Measurements from ENCODE around the gene TBCC.

Gene TBCC

GRCh38 chr6:42758756-42759430, 13.0 kb upstream of the TBCC start:
- TF ChIP-seq, protein P1, sequence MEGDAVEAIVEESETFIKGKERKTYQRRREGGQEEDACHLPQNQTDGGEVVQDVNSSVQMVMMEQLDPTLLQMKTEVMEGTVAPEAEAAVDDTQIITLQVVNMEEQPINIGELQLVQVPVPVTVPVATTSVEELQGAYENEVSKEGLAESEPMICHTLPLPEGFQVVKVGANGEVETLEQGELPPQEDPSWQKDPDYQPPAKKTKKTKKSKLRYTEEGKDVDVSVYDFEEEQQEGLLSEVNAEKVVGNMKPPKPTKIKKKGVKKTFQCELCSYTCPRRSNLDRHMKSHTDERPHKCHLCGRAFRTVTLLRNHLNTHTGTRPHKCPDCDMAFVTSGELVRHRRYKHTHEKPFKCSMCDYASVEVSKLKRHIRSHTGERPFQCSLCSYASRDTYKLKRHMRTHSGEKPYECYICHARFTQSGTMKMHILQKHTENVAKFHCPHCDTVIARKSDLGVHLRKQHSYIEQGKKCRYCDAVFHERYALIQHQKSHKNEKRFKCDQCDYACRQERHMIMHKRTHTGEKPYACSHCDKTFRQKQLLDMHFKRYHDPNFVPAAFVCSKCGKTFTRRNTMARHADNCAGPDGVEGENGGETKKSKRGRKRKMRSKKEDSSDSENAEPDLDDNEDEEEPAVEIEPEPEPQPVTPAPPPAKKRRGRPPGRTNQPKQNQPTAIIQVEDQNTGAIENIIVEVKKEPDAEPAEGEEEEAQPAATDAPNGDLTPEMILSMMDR (IDR thresholded peaks at IDR 0.05; ENCODE audit: low read depth, low read length), result no peak

DNA sequence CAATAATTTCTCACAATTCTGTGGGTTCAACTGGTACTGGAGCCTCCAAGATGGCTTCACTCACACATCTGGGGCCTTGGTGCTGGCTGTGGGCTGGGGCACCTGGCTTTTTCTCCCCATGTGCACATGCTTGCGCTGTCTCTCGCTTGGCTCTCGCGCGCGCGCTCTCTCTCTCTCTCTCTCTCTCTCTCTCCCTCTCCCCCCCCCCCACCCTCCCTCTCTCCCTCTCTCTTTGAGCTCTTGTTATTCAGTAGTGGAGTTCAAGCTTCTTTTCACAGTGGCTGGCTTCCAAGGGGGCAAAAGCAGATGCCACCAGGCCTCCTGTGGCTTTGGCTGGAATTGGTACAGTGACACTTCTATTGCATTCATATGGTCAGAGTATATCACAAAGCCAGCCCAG, 10.8 kb upstream of the TBCC start:
- TF ChIP-seq, protein P1 (IDR thresholded peaks at IDR 0.05; ENCODE audit: low read depth, low read length), result no peak
- H3K4me3 ChIP-seq (ENCODE audit: low read depth, low read length), result no peak overlapping the region

More at GRCh38 chr6:42758756-42759430, 13.0 kb upstream of the TBCC start:
- H3K4me3 ChIP-seq (ENCODE audit: low read depth, low read length), result no peak overlapping the region

- TF ChIP-seq, protein P1 (IDR thresholded peaks at IDR 0.05; ENCODE audit: low read depth, low read length), result no peak
- H3K4me3 ChIP-seq (ENCODE audit: low read depth, low read length), result no peak overlapping the region
Measured at GRCh38 chr6:42754759-42755158, 8.9 kb upstream of the TBCC start.

DNA sequence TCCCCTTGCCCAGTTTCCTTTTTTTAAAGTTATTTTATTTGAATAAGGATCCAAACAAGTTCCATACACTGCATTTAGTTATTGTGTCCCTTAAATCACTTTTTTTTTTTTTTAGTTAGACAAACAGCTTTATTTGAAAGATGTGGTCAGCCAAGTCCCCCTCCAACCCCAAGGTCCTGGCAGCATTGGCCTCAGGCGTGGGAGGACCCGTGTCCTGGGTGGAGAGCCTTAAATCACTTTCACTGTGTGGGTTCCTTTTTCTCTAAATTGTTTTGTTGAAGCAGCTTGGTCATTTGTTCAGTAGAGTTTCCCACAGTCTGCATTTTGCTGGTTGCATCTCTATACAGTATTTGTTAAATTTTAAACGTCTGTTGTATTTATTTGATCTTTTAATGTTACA, 5.2 kb upstream of the TBCC start:
- no peak overlapping the region for H3K4me3 ChIP-seq (ENCODE audit: low read depth, low read length)
- TF ChIP-seq, protein P1 (IDR thresholded peaks at IDR 0.05; ENCODE audit: low read depth, low read length), result no peak

DNA sequence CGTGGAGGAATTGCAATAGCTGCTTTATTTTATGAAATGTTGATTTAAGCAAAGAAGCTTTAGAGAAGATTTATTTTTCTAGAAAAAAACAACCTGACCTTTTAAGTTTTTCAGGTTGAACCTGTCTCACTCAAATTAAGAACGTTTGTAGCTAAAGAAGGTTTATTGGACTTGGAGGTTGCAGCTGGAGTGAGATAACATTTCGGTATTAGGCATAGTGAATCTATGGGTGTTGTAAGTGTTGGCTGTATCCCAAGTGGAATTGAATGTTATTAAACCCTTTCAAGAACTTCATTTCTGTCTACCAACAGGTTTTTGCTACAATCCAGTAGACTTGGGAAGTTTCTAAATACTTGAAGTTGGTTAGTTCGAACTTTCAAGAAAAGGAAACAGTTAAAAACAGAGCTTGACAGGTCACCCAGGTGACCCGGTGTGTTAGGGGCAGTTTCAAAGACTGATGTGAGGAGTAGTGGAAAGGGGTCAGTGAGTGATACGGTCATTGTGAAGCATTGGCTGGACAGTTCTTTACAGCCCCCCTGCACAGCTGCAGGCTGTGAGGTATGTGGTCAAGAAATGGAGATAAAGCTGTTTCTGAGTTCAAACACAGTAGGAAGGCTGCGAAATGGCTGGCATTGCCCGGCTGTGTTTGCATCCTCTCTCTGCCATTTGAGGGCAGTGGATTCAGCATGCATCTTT, 2.4 kb upstream of the TBCC start:
- TF ChIP-seq, protein P1 (IDR thresholded peaks at IDR 0.05; ENCODE audit: low read depth, low read length), result no peak
- H3K4me3 ChIP-seq (ENCODE audit: low read depth, low read length), result no peak overlapping the region

DNA sequence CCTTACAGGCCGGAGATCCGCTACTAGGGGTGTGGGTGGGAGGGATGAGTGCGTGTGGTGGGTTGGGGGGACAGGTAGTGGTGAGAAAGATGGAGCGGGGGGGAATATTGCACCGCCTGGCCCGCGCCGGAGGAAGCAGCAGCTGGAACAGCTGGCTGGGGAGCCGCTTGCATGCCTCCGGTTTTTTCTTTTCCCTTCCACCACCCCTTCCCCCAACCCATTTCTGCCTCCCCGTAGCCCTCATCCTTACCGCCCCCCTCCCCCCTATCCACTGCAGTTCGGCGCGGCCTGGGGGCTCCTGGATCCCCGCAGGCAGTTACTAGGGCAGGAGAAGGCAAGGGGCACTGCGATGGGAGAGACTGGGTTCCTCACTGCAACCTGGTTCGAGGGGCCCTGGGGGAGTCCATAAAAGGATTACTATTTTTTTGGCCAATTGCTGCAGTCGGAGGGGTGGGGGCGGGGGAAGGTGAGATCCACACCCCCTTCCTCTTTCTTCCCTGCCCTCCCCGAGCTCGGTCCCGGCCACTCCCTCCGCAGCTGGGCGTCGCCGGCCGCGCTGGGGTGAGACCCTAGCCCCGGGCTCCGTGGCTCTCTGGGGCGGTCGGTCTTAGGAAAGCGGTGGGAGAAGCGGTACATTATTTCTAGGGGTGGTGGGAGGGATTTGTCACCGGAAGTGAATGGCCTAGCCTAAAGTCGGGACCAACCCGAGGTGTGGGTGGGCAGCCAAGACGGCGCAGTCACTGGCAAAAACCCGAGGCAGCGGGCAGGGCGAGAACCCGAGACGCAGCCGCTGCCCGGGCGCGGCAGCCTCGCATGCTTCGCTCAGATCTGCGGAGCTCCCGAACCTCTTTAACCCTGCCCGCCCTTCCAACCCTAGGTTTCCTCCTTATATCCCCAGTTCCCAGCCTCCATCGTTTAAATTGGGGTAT, 824 bp upstream of the TBCC start:
- TF ChIP-seq, protein P1 (IDR thresholded peaks at IDR 0.05; ENCODE audit: low read depth, low read length), result no peak
- peak overlapping the region; percentile 76 for H3K4me3 ChIP-seq (ENCODE audit: low read depth, low read length)
